ENCODE measurements around the gene BRD3OS. TPM values are rescaled to one million over a fixed set of nuclear protein-coding genes. Genes with fewer than 3 reads are reported as not detected.
"Not testable (repeated sequence)": the region's sequence is repeated elsewhere in the genome, so short reads cannot be mapped to it uniquely, and the experiment has no call there.

The BRD3OS gene
- total RNA-seq, 2 experiments from 2014 or later, result 15.1 to 18.0 TPM

- intact Hi-C loops (cut with DNase I, micrococcal nuclease), result no loop called here
- ChIA-PET CTCF (interaction anchor here (0.5 to 0.8 kb wide), 3 partner anchors 14 to 235 kb away, joined by 4 to 6 read pairs (median 4); no protein-coding TSS in a partner anchor), POLR2A (no interaction called here)
- H3K27ac Mint-ChIP-seq, result no peak overlapping the region
- H3K9me3 Mint-ChIP-seq (ENCODE audit: low read depth), result no peaks in the 10 kb centered on the region
- no peaks in the 10 kb centered on the region for H3K4me1 Mint-ChIP-seq
- no peaks in the 10 kb centered on the region for H3K27me3 Mint-ChIP-seq
- no peak for DNase-seq
- no peaks in the 10 kb centered on the region for H3K36me3 Mint-ChIP-seq (ENCODE audit: low read depth)
- ATAC-seq, result no peak
- no peak overlapping the region for H3K4me3 Mint-ChIP-seq
Measured at GRCh38 chr9:133980864-133981588, 44.3 kb upstream of the BRD3OS start.

- DNase-seq (no peak), ATAC-seq (no peak)
- Mint-ChIP-seq H3K27ac (no peak overlapping the region), H3K4me3 (no peak overlapping the region), H3K9me3 (ENCODE audit: low read depth) (no peaks in the 10 kb centered on the region), H3K27me3 (no peaks in the 10 kb centered on the region), H3K36me3 (ENCODE audit: low read depth) (no peaks in the 10 kb centered on the region), H3K4me1 (no peaks in the 10 kb centered on the region)
- ChIA-PET CTCF (interaction anchor here (0.5 kb wide), 1 partner anchor 235 kb away, joined by 6 read pairs; no protein-coding TSS in a partner anchor), POLR2A (no interaction called here)
- intact Hi-C loops (cut with DNase I, micrococcal nuclease), result no loop called here
Measured at GRCh38 chr9:133981589-133981957, 43.7 kb upstream of the BRD3OS start.

GRCh38 chr9:133981958-133982681 is 43.2 kb upstream of the BRD3OS start:
- no peak for DNase-seq
- intact Hi-C loops (cut with DNase I, micrococcal nuclease), result no loop called here
- no peak overlapping the region for H3K4me3 Mint-ChIP-seq
- no peaks in the 10 kb centered on the region for H3K4me1 Mint-ChIP-seq
- ATAC-seq, result no peak
- POLR2A ChIA-PET, result no interaction called here
- no peaks in the 10 kb centered on the region for H3K9me3 Mint-ChIP-seq (ENCODE audit: low read depth)
- no peak overlapping the region for H3K27ac Mint-ChIP-seq
- H3K36me3 Mint-ChIP-seq (ENCODE audit: low read depth), result no peaks in the 10 kb centered on the region
- CTCF ChIA-PET, result no interaction called here
- no peaks in the 10 kb centered on the region for H3K27me3 Mint-ChIP-seq

- POLR2A ChIA-PET, result no interaction called here
- Mint-ChIP-seq H3K4me3 (no peak overlapping the region), H3K9me3 (ENCODE audit: low read depth) (no peaks in the 10 kb centered on the region), H3K36me3 (ENCODE audit: low read depth) (no peaks in the 10 kb centered on the region), H3K27me3 (no peaks in the 10 kb centered on the region), H3K27ac (no peak overlapping the region), H3K4me1 (no peaks in the 10 kb centered on the region)
- intact Hi-C loops (cut with DNase I, micrococcal nuclease), result no loop called here
- ATAC-seq (no peak), DNase-seq (no peak)
- CTCF ChIA-PET, result no interaction called here
Measured at GRCh38 chr9:133982971-133983720, 42.1 kb upstream of the BRD3OS start.

GRCh38 chr9:133986061-133986460 is 39.2 kb upstream of the BRD3OS start:
- POLR2A ChIA-PET, result no interaction called here
- H3K4me1 Mint-ChIP-seq, result no peaks in the 10 kb centered on the region
- no peaks in the 10 kb centered on the region for H3K9me3 Mint-ChIP-seq (ENCODE audit: low read depth)
- intact Hi-C loops (cut with DNase I, micrococcal nuclease), result no loop called here
- no peaks in the 10 kb centered on the region for H3K36me3 Mint-ChIP-seq (ENCODE audit: low read depth)
- no peak overlapping the region for H3K4me3 Mint-ChIP-seq
- ATAC-seq, result no peak
- H3K27me3 Mint-ChIP-seq, result peaks cover 3% of the 10 kb centered on the region
- no peak overlapping the region for H3K27ac Mint-ChIP-seq
- CTCF ChIA-PET, result interaction anchor here (0.7 kb wide), 1 partner anchor 23 kb away, joined by 3 read pairs; no protein-coding TSS in a partner anchor
- DNase-seq, result no peak

GRCh38 chr9:133986774-133987445 is 38.4 kb upstream of the BRD3OS start:
- no peaks in the 10 kb centered on the region for H3K4me1 Mint-ChIP-seq
- no peaks in the 10 kb centered on the region for H3K9me3 Mint-ChIP-seq (ENCODE audit: low read depth)
- no peak overlapping the region for H3K27ac Mint-ChIP-seq
- intact Hi-C loops (cut with DNase I, micrococcal nuclease), result no loop called here
- ChIA-PET CTCF (no interaction called here), POLR2A (no interaction called here)
- no peaks in the 10 kb centered on the region for H3K36me3 Mint-ChIP-seq (ENCODE audit: low read depth)
- no peak for DNase-seq
- H3K4me3 Mint-ChIP-seq, result no peak overlapping the region
- H3K27me3 Mint-ChIP-seq, result peaks cover 3% of the 10 kb centered on the region
- ATAC-seq, result no peak

GRCh38 chr9:133987446-133987788 is 37.9 kb upstream of the BRD3OS start:
- ChIA-PET POLR2A (no interaction called here), CTCF (no interaction called here)
- H3K27me3 Mint-ChIP-seq, result peaks cover 3% of the 10 kb centered on the region
- intact Hi-C loops (cut with DNase I, micrococcal nuclease), result no loop called here
- DNase-seq (no peak), ATAC-seq (no peak)
- H3K36me3 Mint-ChIP-seq (ENCODE audit: low read depth), result no peaks in the 10 kb centered on the region
- no peaks in the 10 kb centered on the region for H3K9me3 Mint-ChIP-seq (ENCODE audit: low read depth)
- no peak overlapping the region for H3K4me3 Mint-ChIP-seq
- no peak overlapping the region for H3K27ac Mint-ChIP-seq
- H3K4me1 Mint-ChIP-seq, result no peaks in the 10 kb centered on the region

GRCh38 chr9:133987946-133988665 is 37.2 kb upstream of the BRD3OS start:
- ChIA-PET POLR2A (no interaction called here), CTCF (no interaction called here)
- no peak overlapping the region for H3K27ac Mint-ChIP-seq
- H3K4me1 Mint-ChIP-seq, result no peaks in the 10 kb centered on the region
- intact Hi-C loops (cut with DNase I, micrococcal nuclease), result no loop called here
- H3K4me3 Mint-ChIP-seq, result no peak overlapping the region
- H3K9me3 Mint-ChIP-seq (ENCODE audit: low read depth), result no peaks in the 10 kb centered on the region
- DNase-seq (no peak), ATAC-seq (no peak)
- H3K36me3 Mint-ChIP-seq (ENCODE audit: low read depth), result no peaks in the 10 kb centered on the region
- peaks cover 3% of the 10 kb centered on the region for H3K27me3 Mint-ChIP-seq

- CTCF ChIA-PET; H3K4me3 Mint-ChIP-seq; H3K9me3 Mint-ChIP-seq (ENCODE audit: low read depth); H3K27me3 Mint-ChIP-seq; POLR2A ChIA-PET; H3K27ac Mint-ChIP-seq; H3K4me1 Mint-ChIP-seq; DNase-seq; ATAC-seq; intact Hi-C loops (cut with DNase I, micrococcal nuclease); H3K36me3 Mint-ChIP-seq (ENCODE audit: low read depth): not testable (repeated sequence)
Measured at GRCh38 chr9:133988771-133989170, 36.5 kb upstream of the BRD3OS start.

- POLR2A ChIA-PET, result no interaction called here
- Mint-ChIP-seq H3K4me3 (no peak overlapping the region), H3K27ac (no peak overlapping the region), H3K27me3 (peaks cover 3% of the 10 kb centered on the region), H3K9me3 (ENCODE audit: low read depth) (no peaks in the 10 kb centered on the region), H3K36me3 (ENCODE audit: low read depth) (no peaks in the 10 kb centered on the region), H3K4me1 (peaks cover 2% of the 10 kb centered on the region)
- ATAC-seq (no peak), DNase-seq (no peak)
- CTCF ChIA-PET, result no interaction called here
- intact Hi-C loops (cut with DNase I, micrococcal nuclease), result loop anchor here in 1 of 2 experiments (5.0 to 10.0 kb wide), 3 partner anchors 382 to 615 kb away; partner anchors contain the start of genes FAM163B, STKLD1 and SURF4
Measured at GRCh38 chr9:133989625-133990365, 35.5 kb upstream of the BRD3OS start.

Measured in activated CD4-positive, alpha-beta T cell treated with anti-CD3 and anti-CD28 coated beads for 36 hours (primary cell).